ENCODE data around the gene NRIP1.
"Not testable (repeated sequence)": the region's sequence is repeated elsewhere in the genome, so short reads cannot be mapped to it uniquely, and the experiment has no call there.

The NRIP1 gene

GRCh38 chr21:14927324-14927723 lies 137.5 kb downstream of the NRIP1 start:
- H3K79me2 ChIP-seq (ENCODE audit: control insufficient read depth, insufficient read depth, low read length, poor library complexity); DNase-seq; H3K4ac ChIP-seq (ENCODE audit: low read depth, low read length); H3K9ac ChIP-seq (ENCODE audit: low read length); H3K4me3 ChIP-seq (ENCODE audit: low read depth, low read length); H3K23ac ChIP-seq (ENCODE audit: low read length); H3K27ac ChIP-seq (ENCODE audit: low read depth, low read length); H3K4me1 ChIP-seq (ENCODE audit: control insufficient read depth in 1 of 2, insufficient read depth in 2 of 2, low read length in 2 of 2); H3K14ac ChIP-seq (ENCODE audit: low read length); H4K12ac ChIP-seq (ENCODE audit: low read depth, low read length); H2BK12ac ChIP-seq (ENCODE audit: low read length); H4K8ac ChIP-seq (ENCODE audit: low read depth, low read length); H3K79me1 ChIP-seq (ENCODE audit: low read length); H2AFZ ChIP-seq (ENCODE audit: insufficient read depth, low read length, poor library complexity); H2BK5ac ChIP-seq (ENCODE audit: low read depth, low read length, poor library complexity); H2BK120ac ChIP-seq (ENCODE audit: insufficient read depth, low read length, poor library complexity); H3K18ac ChIP-seq (ENCODE audit: low read length); H4K91ac ChIP-seq (ENCODE audit: low read depth, low read length); H3K4me2 ChIP-seq (ENCODE audit: low read length); H3K27me3 ChIP-seq (ENCODE audit: insufficient read depth, low read length); H3K9me3 ChIP-seq (ENCODE audit: insufficient read depth, low read depth, low read length); H2AK5ac ChIP-seq (ENCODE audit: low read length); H3K36me3 ChIP-seq (ENCODE audit: control insufficient read depth in 1 of 2, insufficient read depth in 2 of 2, low read length in 2 of 2): not testable (repeated sequence)
- WGBS (ENCODE audit: extremely low coverage, insufficient coverage, insufficient read length): no CpG with 5 or more reads among the region's 13 CpGs

- peak in 1 of 2 donors; percentile 38 for DNase-seq
- WGBS (ENCODE audit: extremely low coverage, insufficient coverage, insufficient read length): no CpG with 5 or more reads among the region's 3 CpGs
- no peaks in the 10 kb centered on the region for H3K4me1 ChIP-seq (ENCODE audit: control insufficient read depth in 1 of 2, insufficient read depth in 2 of 2, low read length in 2 of 2)
Measured at GRCh38 chr21:14926186-14926585, 138.6 kb downstream of the NRIP1 start.

GRCh38 chr21:14923468-14923867 lies 141.3 kb downstream of the NRIP1 start:
- H3K9me3 ChIP-seq (ENCODE audit: insufficient read depth, low read depth, low read length): no peaks in the 10 kb centered on the region
- H3K27ac ChIP-seq (ENCODE audit: low read depth, low read length): no peak overlapping the region
- H3K4me1 ChIP-seq (ENCODE audit: control insufficient read depth in 1 of 2, insufficient read depth in 2 of 2, low read length in 2 of 2): peaks cover under 1 to 1% of the 10 kb centered on the region in 2 experiments
- H3K79me2 ChIP-seq (ENCODE audit: control insufficient read depth, insufficient read depth, low read length, poor library complexity): peaks cover 1% of the 10 kb centered on the region
- no peaks in the 10 kb centered on the region for H3K36me3 ChIP-seq (ENCODE audit: control insufficient read depth in 1 of 2, insufficient read depth in 2 of 2, low read length in 2 of 2)
- H2AFZ ChIP-seq (ENCODE audit: insufficient read depth, low read length, poor library complexity): no peak overlapping the region
- WGBS (ENCODE audit: extremely low coverage, insufficient coverage, insufficient read length): no CpG with 5 or more reads among the region's 1 CpG
- DNase-seq: peak in 1 of 2 donors; percentile 37
- H3K4ac ChIP-seq (ENCODE audit: low read depth, low read length): no peak overlapping the region
- no peak overlapping the region for H4K12ac ChIP-seq (ENCODE audit: low read depth, low read length)
- no peak overlapping the region for H3K9ac ChIP-seq (ENCODE audit: low read length)
- no peak overlapping the region for H4K91ac ChIP-seq (ENCODE audit: low read depth, low read length)
- no peaks in the 10 kb centered on the region for H3K27me3 ChIP-seq (ENCODE audit: insufficient read depth, low read length)
- H3K79me1 ChIP-seq (ENCODE audit: low read length): peaks cover 1% of the 10 kb centered on the region
- no peak overlapping the region for H2BK12ac ChIP-seq (ENCODE audit: low read length)
- H3K23ac ChIP-seq (ENCODE audit: low read length): no peak overlapping the region
- H3K4me2 ChIP-seq (ENCODE audit: low read length): no peak overlapping the region
- H2AK5ac ChIP-seq (ENCODE audit: low read length): no peak overlapping the region
- no peak overlapping the region for H3K18ac ChIP-seq (ENCODE audit: low read length)
- H2BK5ac ChIP-seq (ENCODE audit: low read depth, low read length, poor library complexity): no peak overlapping the region
- H4K8ac ChIP-seq (ENCODE audit: low read depth, low read length): no peak overlapping the region
- no peak overlapping the region for H3K14ac ChIP-seq (ENCODE audit: low read length)
- no peak overlapping the region for H3K4me3 ChIP-seq (ENCODE audit: low read depth, low read length)
- H2BK120ac ChIP-seq (ENCODE audit: insufficient read depth, low read length, poor library complexity): no peak overlapping the region

More at GRCh38 chr21:14926186-14926585, 138.6 kb downstream of the NRIP1 start:
- Histone ChIP-seq H2BK120ac (ENCODE audit: insufficient read depth, low read length, poor library complexity) (no peak overlapping the region), H3K4me2 (ENCODE audit: low read length) (no peak overlapping the region), H3K27ac (ENCODE audit: low read depth, low read length) (no peak overlapping the region), H3K9me3 (ENCODE audit: insufficient read depth, low read depth, low read length) (no peaks in the 10 kb centered on the region), H3K18ac (ENCODE audit: low read length) (no peak overlapping the region), H4K8ac (ENCODE audit: low read depth, low read length) (no peak overlapping the region), H2AFZ (ENCODE audit: insufficient read depth, low read length, poor library complexity) (no peak overlapping the region), H3K14ac (ENCODE audit: low read length) (no peak overlapping the region), H2BK5ac (ENCODE audit: low read depth, low read length, poor library complexity) (no peak overlapping the region), H3K4me3 (ENCODE audit: low read depth, low read length) (no peak overlapping the region), H3K79me1 (ENCODE audit: low read length) (no peaks in the 10 kb centered on the region), H3K36me3 (ENCODE audit: control insufficient read depth in 1 of 2, insufficient read depth in 2 of 2, low read length in 2 of 2) (no peaks in the 10 kb centered on the region), H2AK5ac (ENCODE audit: low read length) (no peak overlapping the region), H2BK12ac (ENCODE audit: low read length) (no peak overlapping the region), H3K23ac (ENCODE audit: low read length) (no peak overlapping the region), H4K91ac (ENCODE audit: low read depth, low read length) (no peak overlapping the region), H3K27me3 (ENCODE audit: insufficient read depth, low read length) (no peaks in the 10 kb centered on the region), H3K4ac (ENCODE audit: low read depth, low read length) (no peak overlapping the region), H4K12ac (ENCODE audit: low read depth, low read length) (no peak overlapping the region), H3K9ac (ENCODE audit: low read length) (no peak overlapping the region), H3K79me2 (ENCODE audit: control insufficient read depth, insufficient read depth, low read length, poor library complexity) (no peaks in the 10 kb centered on the region)

- no peak overlapping the region for H3K4me2 ChIP-seq (ENCODE audit: low read length)
- H3K9ac ChIP-seq (ENCODE audit: low read length): no peak overlapping the region
- H4K91ac ChIP-seq (ENCODE audit: low read depth, low read length): no peak overlapping the region
- no peaks in the 10 kb centered on the region for H3K36me3 ChIP-seq (ENCODE audit: control insufficient read depth in 1 of 2, insufficient read depth in 2 of 2, low read length in 2 of 2)
- H3K4me3 ChIP-seq (ENCODE audit: low read depth, low read length): no peak overlapping the region
- H3K79me1 ChIP-seq (ENCODE audit: low read length): peaks cover 3% of the 10 kb centered on the region
- no peak overlapping the region for H4K12ac ChIP-seq (ENCODE audit: low read depth, low read length)
- H3K23ac ChIP-seq (ENCODE audit: low read length): no peak overlapping the region
- no peaks in the 10 kb centered on the region for H3K27me3 ChIP-seq (ENCODE audit: insufficient read depth, low read length)
- H2BK5ac ChIP-seq (ENCODE audit: low read depth, low read length, poor library complexity): no peak overlapping the region
- H3K79me2 ChIP-seq (ENCODE audit: control insufficient read depth, insufficient read depth, low read length, poor library complexity): peaks cover 2% of the 10 kb centered on the region
- H3K9me3 ChIP-seq (ENCODE audit: insufficient read depth, low read depth, low read length): no peaks in the 10 kb centered on the region
- H3K18ac ChIP-seq (ENCODE audit: low read length): no peak overlapping the region
- H4K8ac ChIP-seq (ENCODE audit: low read depth, low read length): no peak overlapping the region
- no CpG with 5 or more reads among the region's 1 CpG for WGBS (ENCODE audit: extremely low coverage, insufficient coverage, insufficient read length)
- H2AK5ac ChIP-seq (ENCODE audit: low read length): no peak overlapping the region
- peaks cover 2 to 3% of the 10 kb centered on the region in 2 experiments for H3K4me1 ChIP-seq (ENCODE audit: control insufficient read depth in 1 of 2, insufficient read depth in 2 of 2, low read length in 2 of 2)
- H3K27ac ChIP-seq (ENCODE audit: low read depth, low read length): no peak overlapping the region
- H2AFZ ChIP-seq (ENCODE audit: insufficient read depth, low read length, poor library complexity): no peak overlapping the region
- no peak overlapping the region for H2BK12ac ChIP-seq (ENCODE audit: low read length)
- no peak overlapping the region for H3K14ac ChIP-seq (ENCODE audit: low read length)
- H3K4ac ChIP-seq (ENCODE audit: low read depth, low read length): no peak overlapping the region
- no peak overlapping the region for H2BK120ac ChIP-seq (ENCODE audit: insufficient read depth, low read length, poor library complexity)
- no peak for DNase-seq
Measured at GRCh38 chr21:14922980-14923379, 141.8 kb downstream of the NRIP1 start.

Measured in trophoblast cell (in vitro differentiated cells and primary cell).